H4 (cell line): ENCODE data around the gene XG. TPM values are rescaled to one million over a fixed set of nuclear protein-coding genes. Genes with fewer than 3 reads are reported as not detected.
"Not testable (repeated sequence)": the region's sequence is repeated elsewhere in the genome, so short reads cannot be mapped to it uniquely, and the experiment has no call there.

Source experiments
- DNase-seq: peaks from one replicate; pipeline ENCODE4 v3.0.0-alpha.2; 2015; ENCODE audit warnings: low spot score
- total RNA-seq: library from RNA; depleted of rRNA; stranded (reverse); fragments of >200 nt; shearing (Covaris generic); gene quantifications from 2 replicates; pipeline ENCODE4 v1.2.3, GENCODE V29; 2014

Gene XG
- total RNA-seq, 1 experiment from 2014 or later, result 0.06 TPM

GRCh38 chrX:2733286-2733685 lies 18.6 kb upstream of the XG start:
- DNase-seq, result no peak

- DNase-seq, result no peak
Measured at GRCh38 chrX:2735270-2735669, 16.6 kb upstream of the XG start.

DNA sequence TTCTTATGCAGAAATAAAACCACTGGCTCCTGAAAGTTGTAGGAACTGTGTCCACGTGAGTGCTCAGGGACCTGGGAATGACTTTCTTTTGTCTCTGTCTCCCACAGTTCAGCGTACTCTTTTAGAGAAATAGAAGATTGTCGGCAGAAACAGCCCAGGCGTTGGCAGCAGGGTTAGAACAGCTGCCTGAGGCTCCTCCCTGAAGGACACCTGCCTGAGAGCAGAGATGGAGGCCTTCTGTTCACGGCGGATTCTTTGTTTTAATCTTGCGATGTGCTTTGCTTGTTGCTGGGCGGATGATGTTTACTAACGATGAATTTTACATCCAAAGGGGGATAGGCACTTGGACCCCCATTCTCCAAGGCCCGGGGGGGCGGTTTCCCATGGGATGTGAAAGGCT lies 11.2 kb upstream of the XG start:
- no peak for DNase-seq

GRCh38 chrX:2741386-2741785 lies 10.5 kb upstream of the XG start:
- DNase-seq, result no peak

DNA sequence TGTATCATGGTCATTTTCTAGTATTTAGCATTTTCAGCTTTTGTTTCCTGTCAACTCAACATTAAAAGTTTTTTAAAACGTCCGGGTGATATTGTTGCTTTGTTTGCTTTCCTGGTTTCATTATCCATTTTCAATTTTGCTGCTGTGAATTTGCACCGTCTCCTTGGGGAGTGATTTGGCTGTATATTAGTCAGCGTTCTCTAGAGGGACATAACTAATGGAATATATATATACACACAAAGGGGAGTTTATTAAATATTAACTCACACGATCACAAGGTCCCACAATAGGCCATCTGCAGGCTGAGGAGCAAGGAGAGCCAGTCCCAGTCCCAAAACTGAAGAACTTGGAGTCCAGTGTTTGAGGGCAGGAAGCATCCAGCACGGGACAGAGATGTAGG lies 5.6 kb upstream of the XG start:
- DNase-seq, result not testable (repeated sequence)

DNA sequence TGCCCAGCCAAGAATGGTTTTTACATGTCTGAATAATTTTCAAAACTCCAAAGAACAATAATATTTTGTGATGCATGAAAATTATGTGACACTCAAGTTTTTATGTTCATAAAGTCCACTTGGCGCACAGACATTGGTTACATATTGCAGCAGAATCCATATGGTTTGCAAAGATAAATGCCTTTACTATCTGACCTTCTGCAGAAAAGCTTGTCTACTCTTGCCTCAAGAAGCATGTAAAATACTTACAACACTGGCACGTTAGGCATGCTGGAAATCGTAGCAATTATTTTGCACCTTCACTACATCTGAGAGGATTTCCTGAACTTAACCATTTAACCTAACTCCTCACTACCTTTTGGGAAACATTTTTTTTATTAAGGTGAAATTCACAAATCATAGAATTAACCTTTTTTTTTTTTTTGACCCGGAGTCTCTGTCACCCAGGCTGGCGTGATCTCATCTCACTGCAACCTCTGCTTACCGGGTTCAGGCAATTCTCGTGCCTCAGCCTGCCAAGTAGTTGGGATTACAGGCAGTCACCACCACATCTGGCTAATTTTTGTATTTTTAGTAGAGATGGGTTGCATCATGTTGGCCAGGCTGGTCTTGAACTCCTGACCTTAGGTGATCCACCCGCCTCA lies 3.5 kb upstream of the XG start:
- no peak for DNase-seq

GRCh38 chrX:2748815-2749188 lies 3.0 kb upstream of the XG start:
- DNase-seq, result no peak

DNA sequence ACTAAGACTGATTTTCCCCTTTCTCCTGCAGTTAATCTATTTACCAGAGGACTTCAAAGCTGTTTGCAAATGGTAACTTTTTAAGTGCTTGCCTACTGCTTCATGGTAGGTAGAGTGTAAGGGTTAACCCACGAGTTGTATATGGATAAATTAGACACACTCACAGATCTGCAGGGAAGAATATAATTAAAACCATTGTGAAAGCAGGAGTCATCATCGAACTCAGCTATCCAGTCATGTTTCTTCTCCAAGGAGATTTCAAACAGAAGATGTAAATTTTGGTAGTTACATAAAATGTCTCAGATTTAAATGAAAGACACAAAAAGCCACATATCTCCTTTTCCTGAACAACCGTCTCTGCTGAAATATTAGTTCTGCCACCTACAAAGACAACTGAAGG lies 549 bp upstream of the XG start:
- DNase-seq, result no peak

DNA sequence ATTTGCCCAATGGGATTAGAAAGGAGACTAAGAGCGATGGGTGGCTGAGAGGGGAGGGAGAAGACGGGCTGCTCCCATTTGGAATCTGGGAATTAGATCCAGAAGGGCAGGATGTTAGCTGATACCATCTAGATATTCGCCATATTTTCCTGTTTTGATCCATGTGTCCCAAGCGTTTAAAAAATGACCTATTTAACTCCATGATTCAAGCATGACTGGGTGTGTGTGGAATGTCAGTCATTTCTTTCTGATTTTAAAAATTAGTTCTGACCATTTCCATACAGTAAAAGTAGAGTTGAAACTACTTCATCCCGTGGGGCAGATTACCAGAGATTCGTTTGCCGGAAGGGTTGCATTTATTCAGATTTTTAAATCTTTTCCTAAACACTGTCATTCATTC lies 601 bp downstream of the XG start:
- DNase-seq, result not testable (repeated sequence)

DNA sequence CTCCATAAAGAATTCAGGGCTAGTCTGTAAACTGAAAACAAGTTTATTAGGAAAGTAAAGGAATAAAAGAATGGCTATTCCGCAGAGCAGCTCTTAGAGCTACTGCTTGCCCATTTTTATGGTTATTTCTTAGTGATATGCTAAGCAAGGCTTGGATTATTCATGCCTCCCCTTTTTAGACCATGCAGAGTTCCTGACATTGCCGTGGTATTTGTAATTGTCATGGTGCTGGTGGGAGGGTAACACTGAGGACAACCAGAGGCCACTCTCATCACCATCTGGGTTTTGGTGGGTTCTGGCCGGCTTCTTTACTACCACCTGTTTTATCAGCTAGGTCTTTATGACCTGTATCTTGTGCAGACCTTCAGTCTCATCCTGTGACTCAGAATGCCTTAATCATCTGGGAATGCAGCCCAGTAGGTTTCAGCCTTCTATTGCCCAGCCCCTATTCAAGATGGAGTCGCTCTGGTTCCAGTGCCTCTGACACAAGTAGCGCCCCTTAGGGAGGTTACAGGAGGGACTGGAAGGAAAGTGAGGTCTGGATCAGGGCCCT lies 3.4 kb downstream of the XG start:
- not testable (repeated sequence) for DNase-seq

- no peak for DNase-seq
Measured at GRCh38 chrX:2756548-2756947, 4.7 kb downstream of the XG start.

DNA sequence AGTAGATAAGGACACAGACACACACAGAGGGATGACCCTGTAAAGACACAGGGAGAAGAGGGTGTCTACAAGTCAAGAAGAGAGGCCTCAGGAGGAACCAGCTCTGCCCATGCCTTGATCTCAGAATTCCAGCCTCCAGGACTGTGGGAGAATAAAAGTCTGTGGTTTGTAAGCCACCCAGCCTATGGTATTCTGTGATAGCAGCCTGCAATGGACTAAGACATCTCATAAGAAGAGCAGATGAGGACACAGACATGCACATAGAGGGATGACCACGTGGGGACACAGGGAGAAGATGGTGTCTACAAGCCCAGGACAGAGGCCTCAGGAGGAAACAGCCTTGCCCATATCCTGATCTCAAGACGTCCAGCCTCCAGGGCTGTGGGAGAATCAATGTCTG lies 9.4 kb downstream of the XG start:
- DNase-seq, result no peak

GRCh38 chrX:2762671-2763070 lies 10.8 kb downstream of the XG start:
- DNase-seq, result not testable (repeated sequence)

- DNase-seq, result not testable (repeated sequence)
Measured at GRCh38 chrX:2764766-2765548, 13.1 kb downstream of the XG start.

GRCh38 chrX:2765549-2765830 lies 13.7 kb downstream of the XG start:
- DNase-seq, result no peak

- DNase-seq, result no peak
Measured at GRCh38 chrX:2766906-2767305, 15.1 kb downstream of the XG start.

DNA sequence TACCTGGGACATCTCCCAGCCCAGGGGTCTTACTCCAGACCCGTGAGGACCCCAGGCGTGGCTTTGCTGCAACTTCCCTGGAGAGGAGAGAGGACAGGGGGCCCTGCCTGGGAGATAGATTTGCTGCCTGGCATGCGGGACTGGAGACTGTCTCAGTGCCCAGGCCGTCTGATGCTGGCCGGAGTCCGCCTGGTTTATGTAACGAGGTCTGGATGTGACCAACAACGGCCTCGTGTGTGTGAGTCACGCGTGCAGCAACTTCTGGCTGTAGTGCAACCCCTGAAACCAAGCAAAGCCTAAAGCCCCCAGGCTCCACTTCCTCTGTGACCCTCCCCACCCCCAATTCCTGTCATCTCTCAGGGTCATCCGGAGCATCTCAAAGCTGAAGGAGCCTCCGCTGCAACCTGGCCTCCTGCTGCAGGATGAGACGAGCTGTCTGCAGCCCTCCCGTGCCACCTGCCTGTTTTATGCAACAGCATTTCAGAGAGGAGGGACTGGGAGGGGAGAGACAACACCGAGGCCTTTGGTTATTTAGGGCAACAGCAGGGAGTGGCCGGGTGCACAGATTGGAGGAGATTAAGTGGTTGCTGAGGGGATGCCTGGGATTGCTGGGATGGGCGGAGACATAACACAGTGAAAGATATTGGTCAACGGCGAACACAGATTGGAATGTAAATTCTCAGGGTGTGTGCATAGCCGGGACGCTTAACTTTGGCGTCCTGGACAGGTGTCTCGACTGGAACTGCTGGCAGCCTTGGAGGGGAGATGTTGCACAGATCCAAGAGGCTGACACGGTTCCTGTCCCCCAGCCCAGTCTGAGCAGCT lies 16.0 kb downstream of the XG start:
- DNase-seq, result peak; percentile 16

DNA sequence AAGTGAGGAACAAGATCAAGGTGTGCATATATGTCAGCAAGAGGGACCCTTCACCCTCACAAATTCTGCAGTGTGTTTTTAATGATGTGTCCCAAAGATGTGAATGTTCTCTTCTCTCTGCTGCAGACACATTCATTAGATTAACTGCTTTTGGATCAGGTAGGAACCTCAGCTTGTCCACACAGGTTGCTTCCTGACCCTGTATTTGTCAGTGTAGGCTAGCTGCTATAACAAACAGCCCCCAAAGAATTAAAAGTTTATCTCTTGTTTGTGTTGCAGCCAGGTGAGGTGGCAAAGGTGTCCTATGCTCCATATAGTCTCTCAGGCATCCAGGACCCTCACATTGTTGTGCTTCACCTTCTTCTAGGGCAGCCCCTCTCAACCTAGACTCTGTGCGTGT lies 17.8 kb downstream of the XG start:
- DNase-seq, result no peak

DNA sequence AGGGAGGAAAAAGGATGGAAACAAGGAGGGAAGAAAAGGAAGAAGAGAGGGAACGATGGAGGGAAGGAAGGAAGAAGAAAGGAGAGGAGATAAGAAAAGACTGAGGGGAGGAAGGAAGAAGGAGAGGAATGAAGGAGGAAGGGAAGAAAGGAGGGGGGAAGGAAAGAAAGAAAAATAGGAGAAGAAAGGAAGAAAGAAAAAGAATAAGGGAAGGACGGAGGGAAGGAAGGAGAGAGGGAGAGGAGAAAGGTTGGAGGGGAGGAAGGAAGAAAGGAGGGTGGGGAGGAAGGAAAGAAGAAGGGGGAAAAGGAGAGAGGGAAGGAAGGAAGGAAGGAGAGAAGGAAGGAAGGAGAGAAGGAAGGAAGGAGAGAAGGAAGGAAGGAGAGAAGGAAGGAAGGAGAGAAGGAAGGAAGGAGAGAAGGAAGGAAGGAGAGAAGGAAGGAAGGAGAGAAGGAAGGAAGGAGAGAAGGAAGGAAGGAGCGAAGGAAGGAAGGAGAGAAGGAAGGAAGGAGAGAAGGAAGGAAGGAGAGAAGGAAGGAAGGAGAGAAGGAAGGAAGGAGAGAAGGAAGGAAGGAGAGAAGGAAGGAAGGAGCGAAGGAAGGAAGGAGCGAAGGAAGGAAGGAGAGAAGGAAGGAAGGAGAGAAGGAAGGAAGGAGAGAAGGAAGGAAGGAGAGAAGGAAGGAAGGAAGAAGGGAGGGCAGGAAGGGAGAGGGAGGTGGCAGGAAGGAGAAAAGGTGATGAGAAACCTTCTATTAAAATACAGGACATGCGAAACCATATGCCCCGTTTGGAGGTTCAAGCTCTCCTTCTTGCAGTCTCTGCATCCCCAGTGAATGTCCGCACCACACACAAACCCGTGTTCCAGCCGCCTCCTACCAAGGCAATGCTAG lies 21.6 kb downstream of the XG start:
- not testable (repeated sequence) for DNase-seq

GRCh38 chrX:2774057-2774456 lies 22.2 kb downstream of the XG start:
- DNase-seq, result no peak

DNA sequence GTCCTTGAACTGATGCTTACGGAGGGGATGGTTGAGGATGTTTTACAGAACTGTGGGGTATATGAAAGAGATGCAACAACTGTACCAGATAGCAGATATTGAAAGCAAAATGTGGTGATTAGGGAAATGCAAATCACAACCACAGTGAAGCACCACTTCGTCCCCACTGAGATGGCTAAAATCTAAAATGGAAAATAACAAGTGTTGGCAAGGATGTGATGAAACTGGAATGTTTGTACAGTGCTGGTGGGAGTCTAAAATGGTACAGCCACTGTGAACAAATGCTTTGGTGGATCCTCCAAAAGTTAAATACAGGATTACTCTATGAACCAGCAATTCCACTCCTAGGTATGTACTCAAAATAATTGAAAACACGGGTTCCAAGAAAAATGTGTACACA lies 22.9 kb downstream of the XG start:
- DNase-seq, result no peak
